Stimulated activated CD4-positive, alpha-beta T cell treated with anti-CD3 and anti-CD28 coated beads, TNF-alpha, amount 100 ng/mL, for 24 hours (primary cell): ENCODE data around the gene MYL5.
A peak's percentile ranks its signal among the peaks of the same experiment; 100 is the strongest.
"Not testable (repeated sequence)": the region's sequence is repeated elsewhere in the genome, so short reads cannot be mapped to it uniquely, and the experiment has no call there.

Experiments used
- DNase-seq, 3 experiments: peaks; one replicate each; pipeline ENCODE4 v3.0.0-alpha.2; 2020; ENCODE audit warnings: low read depth in 3 of 3

MYL5 gene

GRCh38 chr4:687048-687970 is 13.0 kb downstream of the MYL5 start:
- no peak for DNase-seq

- DNase-seq: no peak
These were observed 13.9 kb downstream of the MYL5 start for GRCh38 chr4:687971-688853.

- DNase-seq: no peak
These were observed 14.7 kb downstream of the MYL5 start, which contains the start of gene SLC49A3 for GRCh38 chr4:688854-689681. TSS of gene SLC49A3 (minus strand) at chr4:689151. CDS start at chr4:689127, 24 bp downstream.

GRCh38 chr4:689723-690122 is 15.4 kb downstream of the MYL5 start:
- DNase-seq: no peak

GRCh38 chr4:692771-693554 is 18.6 kb downstream of the MYL5 start:
- DNase-seq: no peak

GRCh38 chr4:694341-694940 is 20.1 kb downstream of the MYL5 start:
- not testable (repeated sequence) for DNase-seq

GRCh38 chr4:699816-700580 is 25.7 kb downstream of the MYL5 start:
- DNase-seq: no peak

GRCh38 chr4:700587-701264 is 26.4 kb downstream of the MYL5 start:
- DNase-seq: no peak

- no peak for DNase-seq
These were observed 28.3 kb downstream of the MYL5 start for GRCh38 chr4:702618-703048.

- DNase-seq: no peak
These were observed 29.2 kb downstream of the MYL5 start for GRCh38 chr4:703336-704197.

GRCh38 chr4:704198-704891 is 30.0 kb downstream of the MYL5 start:
- no peak for DNase-seq

GRCh38 chr4:704971-705277 is 30.6 kb downstream of the MYL5 start:
- no peak for DNase-seq

- peak; percentile 94 to 97 (median 94) for DNase-seq
These were observed 31.1 kb downstream of the MYL5 start, which contains the start of gene PCGF3 for GRCh38 chr4:705278-706082. TSS of gene PCGF3 (plus strand) at chr4:705832. CDS start at chr4:733681, 27,849 bp downstream.

- DNase-seq: not testable (repeated sequence)
These were observed 31.8 kb downstream of the MYL5 start for GRCh38 chr4:706083-706633.

GRCh38 chr4:706834-707598 is 32.7 kb downstream of the MYL5 start:
- DNase-seq: no peak
